ENCODE results near the gene ZC3H13. TPM values are rescaled to one million over a fixed set of nuclear protein-coding genes. Genes with fewer than 3 reads are reported as not detected.
"Not testable (repeated sequence)": the region's sequence is repeated elsewhere in the genome, so short reads cannot be mapped to it uniquely, and the experiment has no call there.

ZC3H13 gene
- total and polyA plus RNA-seq, 2 of the 8 experiments (the other 6 are each of a cell fraction or from before 2014, with no cell fraction given), result 5.1 to 57.8 TPM

DNA sequence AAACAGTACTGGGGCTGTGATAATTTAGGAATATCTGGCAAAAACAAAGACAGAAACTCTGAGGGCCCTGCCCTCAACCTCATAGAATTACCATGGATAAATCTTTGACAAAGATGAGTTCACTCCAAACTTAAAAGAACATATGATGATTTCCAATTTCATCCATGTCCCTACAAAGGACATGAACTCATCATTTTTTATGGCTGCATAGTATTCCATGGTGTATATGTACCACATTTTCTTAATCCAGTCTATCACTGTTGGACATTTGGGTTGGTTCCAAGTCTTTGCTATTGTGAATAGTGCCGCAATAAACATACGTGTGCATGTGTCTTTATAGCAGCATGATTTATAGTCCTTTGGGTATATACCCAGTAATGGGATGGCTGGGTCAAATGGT lies 71.4 kb downstream of the ZC3H13 start:
- H4K20me1 ChIP-seq (replicated peaks in 1 of 2; ENCODE audit: control insufficient read depth in 1 of 2, insufficient read depth in 2 of 2, low read length in 2 of 2); H3K4ac ChIP-seq (replicated peaks; ENCODE audit: insufficient read length, low read depth, low read length); H3K4me1 ChIP-seq (replicated peaks in 1 of 4; ENCODE audit: control insufficient read depth in 3 of 4, insufficient read depth in 4 of 4, low read length in 3 of 4); POLR2A ChIA-PET (ENCODE audit: partially characterized antibody); H3K27me3 ChIP-seq (replicated peaks in 1 of 4; ENCODE audit: control insufficient read depth in 3 of 4, extremely low read depth in 1 of 4, insufficient read depth in 3 of 4, low read length in 3 of 4); H2AFZ ChIP-seq (ENCODE audit: low read length); H2BK5ac ChIP-seq (ENCODE audit: low read depth, low read length); H3K9ac ChIP-seq (replicated peaks in 1 of 4; ENCODE audit: extremely low read depth in 1 of 4, low read depth in 3 of 4, low read length in 3 of 4); H3K4me3 ChIP-seq (ENCODE audit: extremely low read depth in 1 of 4, insufficient read depth in 2 of 4, low read depth in 3 of 4, low read length in 4 of 4); H3K4me2 ChIP-seq (ENCODE audit: insufficient read depth in 1 of 2, low read depth in 2 of 2, low read length in 2 of 2); H3K18ac ChIP-seq (ENCODE audit: extremely low read depth, low read length); H2BK120ac ChIP-seq (replicated peaks; ENCODE audit: low read depth, low read length); CTCF ChIA-PET (ENCODE audit: partially characterized antibody); H3K79me2 ChIP-seq (ENCODE audit: control insufficient read depth in 1 of 2, insufficient read depth in 2 of 2, low read length in 2 of 2); H2BK12ac ChIP-seq (ENCODE audit: low read depth, low read length); H3K9me3 ChIP-seq (ENCODE audit: insufficient read depth in 2 of 2, low read depth in 1 of 2, low read length in 1 of 2); H2AK5ac ChIP-seq (ENCODE audit: low read depth, low read length); H2BK20ac ChIP-seq (ENCODE audit: low read length); H3K56ac ChIP-seq (replicated peaks; ENCODE audit: insufficient read length, low read depth, low read length); H3K27ac ChIP-seq (ENCODE audit: low read depth, low read length); H4K8ac ChIP-seq (ENCODE audit: extremely low read depth, insufficient read depth, low read length); H3K14ac ChIP-seq (ENCODE audit: insufficient read length); H2BK15ac ChIP-seq (ENCODE audit: low read length); H3K79me1 ChIP-seq (ENCODE audit: low read depth, low read length); H4K5ac ChIP-seq (ENCODE audit: insufficient read length, low read depth, low read length); DNase-seq (ENCODE audit: low read depth in 1 of 2, low spot score in 2 of 2); H3K23me2 ChIP-seq (ENCODE audit: low read depth, low read length); H3K23ac ChIP-seq (ENCODE audit: insufficient read length); H4K91ac ChIP-seq (replicated peaks; ENCODE audit: insufficient read length, low read length); FAIRE-seq: not testable (repeated sequence)
- WGBS, 2 experiments (ENCODE audit: extremely low coverage in 1 of 2, insufficient coverage in 1 of 2, insufficient read length in 1 of 2, insufficient replicate concordance in 2 of 2, low coverage in 1 of 2, low lambda C conversion rate in 2 of 2, missing lambda C conversion rate in 1 of 2), result no CpG with 5 or more reads among the region's 2 CpGs
- H3K36me3 ChIP-seq (ENCODE audit: control insufficient read depth in 2 of 4, insufficient read depth in 4 of 4, low read length in 3 of 4), result peaks cover 0 to 31% (median 10%) of the 10 kb centered on the region in 4 experiments; a peak in 6 of 8 replicates

All from H1 (cell line).